NAMALWA (cell line): Measurements from ENCODE around the gene YPEL5.
A peak's percentile ranks its signal among the peaks of the same experiment; 100 is the strongest.

Experiments
- DNase-seq: peaks from one replicate; pipeline ENCODE4 v3.0.0-alpha.2; 2015; ENCODE audit warnings: low spot score

YPEL5 gene

GRCh38 chr2:30205456-30205855 is 58.6 kb downstream of the YPEL5 start:
- no peak for DNase-seq

GRCh38 chr2:30206461-30207430 is 59.9 kb downstream of the YPEL5 start:
- no peak for DNase-seq

GRCh38 chr2:30208453-30208852 is 61.6 kb downstream of the YPEL5 start:
- DNase-seq: peak; percentile 52

DNA sequence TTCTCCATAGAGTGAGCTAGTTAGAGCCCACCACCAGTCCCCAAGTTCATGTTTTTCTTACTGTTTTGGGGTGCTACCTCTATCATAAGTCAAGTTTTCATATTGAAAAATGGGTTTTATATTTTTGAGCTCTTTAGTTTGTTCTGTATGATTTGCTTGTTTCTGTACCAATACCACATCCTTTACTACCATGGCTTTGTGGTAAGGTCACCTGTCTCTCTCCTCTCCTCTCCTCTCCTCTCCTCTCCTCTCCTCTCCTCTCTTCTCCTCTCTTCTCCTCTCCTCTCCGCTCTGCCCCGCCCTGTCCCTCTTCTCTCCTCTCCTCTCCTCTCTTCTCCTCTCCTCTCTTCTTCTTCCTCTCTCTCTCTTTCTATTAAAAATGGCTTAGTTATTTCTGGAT is 62.4 kb downstream of the YPEL5 start:
- no peak for DNase-seq
